ENCODE data around the gene BCAS1.

The BCAS1 gene

GRCh38 chr20:53895385-53895755 is 175.0 kb downstream of the BCAS1 start:
- TF ChIP-seq YY1 (IDR thresholded peaks at IDR 0.05; ENCODE audit: low read depth) (no peak), EP300 (IDR thresholded peaks at IDR 0.05; ENCODE audit: borderline replicate concordance) (no peak), EGR1 (IDR thresholded peaks at IDR 0.05) (no peak), RAD21 (IDR thresholded peaks at IDR 0.05; ENCODE audit: low read depth) (no peak)

GRCh38 chr20:53894707-53895384 is 175.5 kb downstream of the BCAS1 start:
- no peak for TF ChIP-seq TCF12 (IDR thresholded peaks at IDR 0.05; ENCODE audit: low read depth)
- no peak for TF ChIP-seq FOXM1 (IDR thresholded peaks at IDR 0.05; ENCODE audit: borderline replicate concordance, low read depth)
- no peak for TF ChIP-seq REST (IDR thresholded peaks at IDR 0.05; ENCODE audit: low read depth)
- TF ChIP-seq EP300 (IDR thresholded peaks at IDR 0.05; ENCODE audit: borderline replicate concordance) = no peak
- no peak for TF ChIP-seq RAD21 (IDR thresholded peaks at IDR 0.05; ENCODE audit: low read depth)
- no peak for TF ChIP-seq MAX (IDR thresholded peaks at IDR 0.05)
- no peak for TF ChIP-seq CEBPB (IDR thresholded peaks at IDR 0.05)
- TF ChIP-seq TEAD4 (IDR thresholded peaks at IDR 0.05) = no peak
- no peak for TF ChIP-seq EGR1 (IDR thresholded peaks at IDR 0.05)
- no peak for TF ChIP-seq USF1 (IDR thresholded peaks at IDR 0.05)
- TF ChIP-seq NFIC (IDR thresholded peaks at IDR 0.05) = no peak
- no peak for TF ChIP-seq CREB1 (IDR thresholded peaks at IDR 0.05; ENCODE audit: low read depth)
- TF ChIP-seq TAF1 (IDR thresholded peaks at IDR 0.05; ENCODE audit: low read depth) = no peak
- no peak for TF ChIP-seq YY1 (IDR thresholded peaks at IDR 0.05; ENCODE audit: low read depth)
- TF ChIP-seq ZBTB7A (IDR thresholded peaks at IDR 0.05; ENCODE audit: low read depth) = no peak
